Activated CD8-positive, alpha-beta memory T cell treated with anti-CD3 and anti-CD28 coated beads for 4 hours (primary cell): ENCODE measurements around the gene IBTK.
"Not testable (repeated sequence)": the region's sequence is repeated elsewhere in the genome, so short reads cannot be mapped to it uniquely, and the experiment has no call there.

Source experiments
- DNase-seq, 2 donors: peaks; one replicate each; pipeline ENCODE4 v3.0.0-alpha.2; 2020; ENCODE audit warnings: low read depth in 2 of 2

IBTK gene

DNA sequence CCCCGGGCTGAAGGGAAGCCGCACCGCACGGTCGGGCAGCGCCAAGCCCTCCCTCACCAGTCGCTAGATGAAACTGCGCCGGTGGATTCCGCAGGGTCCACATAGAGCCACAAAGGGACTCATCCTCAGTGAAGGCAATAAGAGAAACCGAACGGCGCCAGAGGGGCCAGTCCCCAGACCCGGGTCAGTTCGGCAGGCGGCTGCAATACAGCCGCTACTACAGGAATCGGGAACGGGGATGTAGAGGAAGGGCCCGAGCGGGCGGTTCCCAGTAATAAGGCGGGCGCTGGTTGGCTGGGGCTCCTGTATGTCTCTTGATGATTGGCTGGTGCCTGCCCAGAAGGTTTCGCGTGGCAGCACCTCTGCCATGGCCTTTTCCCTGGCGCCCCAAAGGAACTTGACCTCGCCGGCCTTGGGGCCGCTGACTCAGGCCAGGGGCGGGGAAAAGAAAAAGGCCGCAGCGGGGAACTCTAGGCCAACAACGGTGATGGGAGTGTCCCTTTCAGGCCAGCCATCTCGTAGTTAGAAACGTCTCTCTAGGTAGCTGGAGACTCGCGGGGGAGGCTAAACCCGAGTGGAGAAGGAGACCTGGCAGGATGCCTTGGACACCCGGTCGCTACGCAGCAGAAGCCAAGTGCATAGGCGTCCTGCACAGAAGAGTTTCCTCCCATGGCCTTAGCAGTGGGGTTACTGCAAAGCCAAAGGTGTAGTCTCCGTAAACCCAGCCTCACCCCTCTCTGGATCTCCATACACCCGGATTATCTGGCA is at the start of gene IBTK:
Gene IBTK (minus strand): TSS at position 240 of the 768 bp plus-strand sequence. CDS start 7,258 bp downstream, outside the sequence.
- DNase-seq: peak; percentile 75 to 85

DNA sequence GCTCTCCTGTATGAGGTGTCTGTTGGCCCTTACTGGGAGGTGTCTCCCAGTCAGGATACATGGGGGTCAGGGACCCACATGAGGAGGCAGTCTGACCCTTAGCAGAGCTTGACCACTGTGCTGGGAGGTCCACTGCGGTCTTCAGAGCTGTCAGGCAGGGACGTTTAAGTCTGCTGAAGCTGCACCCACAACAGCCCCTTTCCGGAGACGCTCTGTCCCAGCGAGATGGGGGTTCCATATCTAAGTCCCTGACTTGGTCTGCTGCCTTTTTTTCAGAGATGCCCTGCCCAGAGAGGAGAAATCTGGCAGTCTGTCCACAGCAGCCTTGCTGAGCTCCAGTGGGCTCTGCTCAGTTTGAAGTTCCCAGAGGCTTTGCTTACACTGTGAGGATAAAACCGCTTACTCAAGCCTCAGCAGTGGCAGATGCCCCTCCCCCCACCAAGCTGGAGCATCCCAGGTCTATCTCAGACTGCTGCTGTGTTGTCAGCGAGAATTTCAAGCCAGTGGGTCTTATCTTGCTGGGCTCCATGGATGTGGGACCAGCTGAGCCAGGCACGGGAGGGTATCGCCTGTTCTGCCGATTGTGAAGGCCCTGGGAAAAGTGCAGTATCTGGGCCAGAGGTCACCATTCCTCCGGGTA is 36.3 kb upstream of the IBTK start:
- DNase-seq: no peak

- DNase-seq: not testable (repeated sequence)
Measured at GRCh38 chr6:82281550-82281949, 34.0 kb upstream of the IBTK start.

- no peak for DNase-seq
Measured at GRCh38 chr6:82277686-82278085, 30.1 kb upstream of the IBTK start.

DNA sequence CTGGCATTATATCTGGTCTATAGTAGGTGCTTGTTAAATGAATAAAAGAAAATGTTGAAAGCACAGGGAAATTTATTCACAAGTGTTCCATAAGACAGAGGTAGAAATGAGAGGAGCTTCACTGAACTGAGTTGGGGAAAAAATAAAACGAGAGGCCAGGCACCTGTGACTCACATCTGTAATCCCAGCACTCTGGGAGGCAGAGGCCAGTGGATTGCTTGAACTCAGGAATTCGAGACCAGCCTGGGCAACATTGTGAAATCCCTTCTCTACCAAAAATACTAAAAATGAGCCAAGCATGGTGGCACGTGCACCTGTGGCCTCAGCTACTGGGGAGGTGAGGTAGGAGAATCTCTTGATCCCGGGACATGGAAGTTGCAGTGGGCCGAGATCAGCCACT is 28.1 kb upstream of the IBTK start:
- DNase-seq: no peak

DNA sequence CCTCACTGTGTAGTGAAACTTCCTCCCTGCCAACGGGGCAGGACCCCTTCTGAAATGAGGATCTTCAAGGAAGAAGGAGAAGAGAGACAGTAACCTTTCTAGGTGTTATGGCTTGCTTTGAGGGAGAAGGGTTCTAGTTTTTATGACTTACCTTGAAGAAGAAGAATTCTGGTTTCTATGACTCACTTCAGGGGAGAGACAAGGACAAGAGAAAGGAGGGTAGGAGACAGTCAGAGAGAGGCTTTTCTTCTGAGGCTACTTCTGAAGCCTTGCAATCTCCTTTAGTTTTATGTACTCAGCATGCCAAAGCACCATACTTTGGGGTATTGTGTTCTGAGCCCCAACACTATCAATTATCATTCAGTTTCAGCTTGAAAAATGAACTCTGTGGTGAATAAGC is 25.8 kb upstream of the IBTK start:
- no peak for DNase-seq

DNA sequence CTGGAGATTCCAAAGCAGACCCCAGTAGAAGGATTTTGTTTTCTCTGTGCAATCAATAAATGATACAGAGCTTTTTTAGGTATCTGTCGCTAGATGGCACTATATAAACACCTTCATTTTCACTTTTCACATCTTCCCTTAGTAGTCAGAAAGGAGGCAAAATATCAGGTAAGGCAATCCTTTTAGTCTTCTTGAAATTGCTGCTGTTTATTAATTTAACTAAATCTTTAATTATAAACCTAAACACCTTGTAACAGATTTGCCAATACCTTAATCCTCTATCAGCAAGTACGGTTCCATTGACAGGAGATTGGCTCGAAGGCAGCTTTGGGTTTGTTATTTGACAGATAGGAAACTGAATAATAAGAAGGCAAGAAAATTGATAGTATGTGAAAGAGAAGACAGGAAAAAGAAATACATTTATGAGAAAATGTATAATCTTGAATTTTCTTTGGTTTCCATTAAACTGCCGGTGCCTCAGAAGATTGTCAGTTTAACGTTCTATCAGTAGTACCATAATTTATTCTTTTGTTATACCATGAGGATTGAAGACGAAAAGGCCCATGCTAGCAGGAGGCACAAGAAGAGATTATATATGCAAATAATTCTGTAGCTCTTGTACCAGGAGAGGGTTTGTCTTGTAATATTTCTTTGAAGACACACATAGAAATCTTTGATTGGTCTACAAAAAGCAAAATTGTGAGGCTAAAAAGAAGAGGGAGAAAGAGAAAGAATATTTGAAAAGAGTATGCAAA is 23.5 kb upstream of the IBTK start:
- no peak for DNase-seq

DNA sequence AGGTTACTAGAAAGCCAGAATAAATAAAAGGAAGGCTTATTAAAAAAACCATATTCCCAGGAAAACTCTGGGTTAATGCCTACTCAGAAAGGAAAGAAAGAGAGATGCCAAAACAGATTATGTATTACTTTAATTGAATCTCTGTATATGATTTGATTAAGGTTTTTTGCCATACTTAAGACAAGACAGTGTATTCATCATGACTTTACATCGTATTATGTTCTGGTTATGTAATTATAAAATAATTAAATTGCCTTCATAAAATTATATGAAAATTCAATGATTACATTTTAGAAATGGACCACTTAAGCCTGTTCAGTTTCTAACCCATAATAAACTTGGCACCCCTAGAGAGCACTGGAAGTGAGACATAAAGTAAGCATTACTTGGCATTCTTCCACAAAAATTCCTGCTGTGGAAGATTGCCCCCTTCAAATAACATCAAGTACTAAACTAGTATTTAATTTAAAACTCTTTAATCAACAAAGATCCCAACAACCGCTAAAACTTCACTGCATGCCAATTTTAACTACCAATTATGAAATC is 20.8 kb upstream of the IBTK start:
- DNase-seq: no peak

DNA sequence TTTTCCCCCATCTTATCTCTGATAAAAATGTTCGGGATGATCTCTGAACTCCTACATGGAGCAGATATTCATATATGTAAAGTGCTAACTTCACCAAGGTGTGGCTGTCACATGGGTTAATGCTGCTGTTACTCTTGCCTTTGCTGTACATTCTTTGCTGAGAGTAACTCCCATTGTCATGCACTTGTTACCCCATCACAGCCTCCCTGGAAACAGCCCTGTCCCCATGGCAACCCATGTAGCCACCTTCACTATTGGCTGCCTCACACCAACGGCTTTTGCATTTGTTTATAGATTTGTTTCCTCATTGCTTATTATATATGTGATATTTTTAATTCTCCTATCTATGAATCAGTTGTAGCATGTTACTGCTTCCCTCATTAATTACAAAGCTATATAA is 17.3 kb upstream of the IBTK start:
- no peak for DNase-seq

GRCh38 chr6:82264321-82264720 is 16.8 kb upstream of the IBTK start:
- DNase-seq: no peak

DNA sequence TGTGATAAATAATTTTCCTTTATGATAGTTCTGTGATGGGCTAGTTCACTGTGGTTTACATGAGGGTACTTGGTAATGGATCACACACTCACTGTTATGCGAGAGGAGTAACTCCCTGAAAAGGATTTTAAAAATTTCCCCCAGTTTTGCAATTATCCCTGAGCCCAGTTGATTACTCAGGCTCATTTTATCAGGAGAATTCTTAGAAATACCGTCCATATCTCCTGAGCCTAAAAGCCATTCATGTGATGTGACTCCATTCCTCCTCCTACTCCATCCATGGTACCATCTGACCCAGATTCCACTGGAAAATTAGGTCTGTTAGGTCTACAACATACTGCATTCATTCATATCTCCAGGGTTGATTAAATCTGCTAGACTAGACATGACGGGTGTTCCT is 16.4 kb upstream of the IBTK start:
- no peak for DNase-seq

GRCh38 chr6:82260997-82261732 is 13.6 kb upstream of the IBTK start:
- DNase-seq: no peak

- DNase-seq: no peak
Measured at GRCh38 chr6:82259389-82259788, 11.8 kb upstream of the IBTK start.

DNA sequence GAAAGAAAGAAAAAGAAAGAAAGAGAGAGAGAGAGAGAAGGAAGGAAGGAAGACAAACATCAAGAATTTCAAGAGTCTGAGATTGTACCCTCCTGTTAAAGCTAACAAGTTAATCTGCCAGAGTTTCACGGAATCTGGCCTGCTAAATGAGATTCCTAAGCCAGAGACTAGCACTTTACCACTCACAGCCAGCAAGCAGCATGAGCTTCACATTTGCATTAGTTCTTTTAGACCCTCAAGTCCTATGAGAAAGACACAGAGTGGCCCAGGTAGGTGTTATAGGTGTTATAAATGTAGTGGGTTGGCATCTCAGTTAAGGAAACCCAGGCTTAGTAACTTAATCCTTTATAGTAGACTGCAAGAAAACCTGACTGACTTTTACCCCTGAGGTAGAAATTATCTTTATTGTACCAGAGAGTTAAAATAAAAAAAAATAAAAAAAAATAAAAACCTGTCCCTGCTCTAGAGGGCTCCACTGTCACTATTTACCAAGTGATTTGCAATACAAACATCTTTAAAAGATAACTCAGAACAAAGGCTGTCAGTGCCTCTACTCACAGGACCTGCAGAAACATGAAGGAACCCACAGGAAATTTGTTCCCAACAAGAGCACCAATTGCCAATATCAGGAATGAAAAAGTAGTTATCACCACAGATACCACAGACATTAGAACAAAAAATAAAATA is 9.7 kb upstream of the IBTK start:
- DNase-seq: no peak

DNA sequence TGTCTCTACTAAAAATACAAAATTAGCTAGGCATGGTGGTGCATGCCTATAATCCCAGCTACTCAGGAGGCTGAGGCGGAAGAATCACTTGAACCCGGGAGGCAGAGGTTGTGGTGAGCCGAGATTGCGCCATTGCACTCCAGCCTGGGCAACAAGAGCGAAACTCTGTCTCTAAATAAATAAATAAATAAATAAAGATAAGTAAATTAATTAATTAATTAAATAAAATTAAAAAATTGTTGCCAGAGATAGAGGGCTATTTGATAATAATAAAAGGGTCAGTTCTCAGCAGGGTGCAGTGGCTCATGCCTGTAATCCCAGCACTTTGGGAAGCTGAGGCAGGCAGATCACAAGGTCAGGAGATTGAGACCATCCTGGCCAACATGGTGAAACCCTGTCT is 7.2 kb upstream of the IBTK start:
- DNase-seq: not testable (repeated sequence)

DNA sequence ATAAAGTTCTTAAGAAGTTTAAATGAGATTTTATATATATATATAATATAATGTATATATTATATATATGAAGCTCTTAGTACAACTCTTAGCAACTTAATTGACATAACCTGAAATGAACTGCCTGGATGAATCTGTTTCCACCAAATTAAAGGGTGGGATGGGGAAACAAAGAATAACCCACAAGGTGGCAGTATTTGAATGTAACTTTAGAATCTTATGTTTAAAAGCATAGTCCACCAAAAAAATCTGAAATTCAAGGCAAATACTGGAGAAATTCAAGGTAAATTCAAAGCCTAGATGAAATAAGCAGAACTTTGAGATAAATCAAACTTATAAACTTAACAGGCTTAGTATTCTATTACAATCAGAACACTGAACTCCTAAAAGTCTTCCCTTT is 4.4 kb upstream of the IBTK start:
- no peak for DNase-seq

DNA sequence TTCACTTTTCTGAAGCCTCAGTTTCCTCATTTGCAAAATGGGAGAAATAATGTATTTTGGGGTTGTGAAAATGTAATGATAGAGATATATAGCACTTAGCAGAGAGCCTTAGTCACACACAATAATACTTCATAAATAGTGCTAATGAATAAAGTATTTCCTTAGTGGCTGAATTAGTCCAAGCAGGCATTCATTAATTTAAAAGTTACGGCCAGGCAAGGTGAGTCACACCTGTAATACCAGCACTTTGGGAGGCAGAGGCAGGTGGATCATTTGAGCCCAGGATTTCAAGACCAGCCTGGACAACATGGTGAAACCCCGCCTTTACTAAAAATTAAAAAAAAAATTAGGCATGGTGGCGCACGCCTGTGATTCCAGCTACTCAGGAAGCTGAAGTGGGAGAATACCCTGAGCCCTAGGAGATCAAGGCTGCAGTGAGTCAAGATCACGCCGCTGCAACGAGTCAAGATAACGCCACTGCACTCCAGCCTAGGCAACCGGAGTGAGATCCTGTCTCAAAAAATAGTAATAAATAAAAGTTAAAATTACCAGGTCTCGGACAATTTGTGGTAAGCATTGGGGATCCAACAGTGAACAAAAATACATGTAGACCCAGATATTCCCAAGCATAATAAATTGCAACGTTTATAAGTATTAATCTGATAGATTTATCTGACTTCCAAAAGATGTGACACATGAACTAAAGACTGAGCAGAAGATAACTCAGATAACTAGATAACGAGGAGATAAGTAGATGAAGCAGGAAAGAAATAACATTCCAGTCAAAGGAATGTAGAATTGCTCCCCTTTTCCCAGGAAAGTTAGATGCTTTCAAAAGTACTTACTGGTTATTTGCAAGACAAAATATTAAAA is 2.1 kb upstream of the IBTK start:
- no peak for DNase-seq

DNA sequence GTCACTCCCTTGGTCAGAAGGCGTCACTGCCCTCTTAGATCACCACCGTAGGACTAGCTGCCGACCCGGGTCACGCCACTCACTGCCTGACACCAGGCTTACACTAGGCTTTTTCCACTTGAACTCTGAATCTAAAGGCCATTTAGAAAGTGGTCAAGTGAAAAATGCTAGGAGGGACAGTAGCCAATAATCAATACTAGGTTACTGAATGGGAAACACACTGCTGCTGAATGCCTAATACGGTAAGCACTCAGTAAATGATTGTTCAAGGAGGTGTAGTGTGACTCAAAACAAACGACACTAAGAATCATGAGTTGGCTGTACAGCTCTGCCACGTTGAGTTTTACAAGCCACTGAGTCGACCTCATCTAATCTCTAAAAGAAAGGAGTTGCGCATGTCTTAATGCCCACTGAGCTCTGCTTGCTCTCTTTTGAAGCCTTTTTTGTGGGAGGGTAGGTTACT is 760 bp upstream of the IBTK start:
- no peak for DNase-seq

DNA sequence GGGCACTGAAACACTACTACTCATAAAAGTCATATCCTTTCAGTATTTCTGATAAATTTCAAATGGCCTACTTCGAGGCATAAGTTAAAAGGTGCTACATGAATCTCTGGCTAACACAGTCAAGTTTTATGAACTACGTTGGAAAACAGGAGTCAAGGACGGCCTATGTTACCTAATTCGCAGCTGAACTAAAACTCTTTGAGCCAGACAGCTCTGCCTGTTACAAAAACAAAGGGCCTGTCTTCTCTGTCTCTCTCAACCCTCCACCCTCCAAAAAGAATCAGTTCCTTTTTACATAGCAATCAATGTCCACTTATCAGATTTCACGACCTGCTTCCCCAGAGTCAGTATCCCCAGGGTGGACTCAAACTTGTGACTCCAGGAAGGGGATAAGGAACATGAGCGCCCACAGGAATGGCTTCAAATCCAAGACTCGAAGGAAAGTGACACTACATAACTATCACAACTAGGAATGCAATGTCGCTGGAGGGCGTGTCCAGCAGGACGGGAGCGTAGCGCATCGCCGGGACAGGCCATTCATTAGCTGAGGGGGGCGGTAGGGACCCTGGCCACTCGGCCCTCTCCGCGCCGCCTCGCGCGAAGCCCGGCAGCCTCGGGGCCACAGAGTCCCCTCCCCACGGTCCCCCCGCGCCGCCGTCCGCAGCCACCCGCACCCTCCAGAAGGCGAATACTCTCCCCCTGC is 591 bp downstream of the IBTK start:
- peak in 1 of 2 donors; percentile 3 for DNase-seq
